Mammary epithelial cell (primary cell): Measurements from ENCODE around the gene ANKRD33B.

ENCODE experiments used
- CTCF ChIP-seq, 2 donors: IDR thresholded peaks in 1 of 2; conservative IDR thresholded peaks in 1 of 2; 2 replicates each; pipeline ENCODE4 v1.5.1; 2011 to 2012; ENCODE audit warnings: inconsistent platforms in 2 of 2, low read length in 2 of 2, mild to moderate bottlenecking in 2 of 2, control low read depth in 1 of 2, low read depth in 1 of 2; ENCODE audit not compliant: insufficient read depth in 1 of 2; ENCODE audit errors: extremely low read depth in 1 of 2
- EZH2 ChIP-seq: IDR thresholded peaks from 2 replicates; pipeline ENCODE4 v1.6.1; 2012; ENCODE audit warnings: low read length, inconsistent platforms, borderline replicate concordance

GRCh38 chr5:10678244-10678643, 114.4 kb downstream of the ANKRD33B start:
- no peak for TF ChIP-seq CTCF (conservative IDR thresholded peaks at IDR 0.05 in 1 of 2, IDR thresholded peaks at IDR 0.05 in 1 of 2; ENCODE audit: extremely low read depth in 1 of 2, insufficient read depth in 1 of 2, low read depth in 1 of 2, low read length in 2 of 2)
- TF ChIP-seq EZH2: no peak
